Measurements from ENCODE around the gene LRRC53.

The LRRC53 gene, protein sequence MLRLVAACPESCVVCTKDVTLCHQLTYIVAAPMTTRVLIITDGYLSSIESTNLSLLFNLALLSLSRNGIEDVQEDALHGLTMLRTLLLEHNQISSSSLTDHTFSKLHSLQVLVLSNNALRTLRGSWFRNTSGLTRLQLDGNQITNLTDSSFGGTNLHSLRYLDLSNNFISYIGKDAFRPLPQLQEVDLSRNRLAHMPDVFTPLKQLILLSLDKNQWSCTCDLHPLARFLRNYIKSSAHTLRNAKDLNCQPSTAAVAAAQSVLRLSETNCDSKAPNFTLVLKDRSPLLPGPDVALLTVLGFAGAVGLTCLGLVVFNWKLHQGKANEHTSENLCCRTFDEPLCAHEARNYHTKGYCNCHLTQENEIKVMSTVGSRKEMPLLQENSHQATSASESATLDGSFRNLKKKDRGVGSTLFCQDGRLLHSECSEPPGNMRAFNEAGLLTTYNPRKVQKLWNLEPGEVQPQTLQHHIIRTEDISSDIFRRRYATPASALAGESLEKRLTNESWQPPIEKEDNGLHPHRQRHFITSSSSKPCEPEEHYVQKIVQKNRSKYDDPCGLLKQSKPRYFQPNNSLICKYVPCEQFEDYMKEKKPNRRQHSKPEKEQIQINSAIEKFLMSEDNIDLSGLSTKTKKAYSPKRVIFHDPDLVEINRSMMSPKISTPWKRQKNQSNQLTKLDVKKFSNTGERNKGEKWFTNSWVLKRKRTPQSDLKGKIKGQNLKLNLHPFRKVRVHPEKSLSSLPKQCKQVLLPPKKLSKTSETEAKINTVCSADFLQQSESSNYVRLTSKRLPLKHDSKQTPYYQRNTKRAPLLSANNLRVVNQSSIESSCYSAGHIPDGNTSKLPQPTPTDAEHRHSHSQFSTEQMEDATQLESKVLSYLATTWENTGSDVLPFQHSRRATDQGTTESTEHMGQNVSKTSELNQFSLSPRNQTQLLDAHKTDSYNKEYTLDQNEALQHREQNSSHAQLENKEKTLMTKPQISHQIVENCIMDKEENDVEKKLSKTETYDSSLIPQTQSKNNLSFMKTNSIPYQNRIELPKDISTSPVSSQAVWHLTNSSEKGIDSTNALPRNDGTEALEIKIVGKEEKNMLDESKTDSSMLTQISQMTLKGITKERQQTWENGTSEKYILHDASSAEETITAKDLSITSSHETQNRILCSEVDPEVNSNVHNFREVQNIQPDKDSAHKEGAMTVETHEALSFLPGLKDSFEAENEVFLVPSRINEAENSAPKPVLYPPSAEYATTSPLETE

DNA sequence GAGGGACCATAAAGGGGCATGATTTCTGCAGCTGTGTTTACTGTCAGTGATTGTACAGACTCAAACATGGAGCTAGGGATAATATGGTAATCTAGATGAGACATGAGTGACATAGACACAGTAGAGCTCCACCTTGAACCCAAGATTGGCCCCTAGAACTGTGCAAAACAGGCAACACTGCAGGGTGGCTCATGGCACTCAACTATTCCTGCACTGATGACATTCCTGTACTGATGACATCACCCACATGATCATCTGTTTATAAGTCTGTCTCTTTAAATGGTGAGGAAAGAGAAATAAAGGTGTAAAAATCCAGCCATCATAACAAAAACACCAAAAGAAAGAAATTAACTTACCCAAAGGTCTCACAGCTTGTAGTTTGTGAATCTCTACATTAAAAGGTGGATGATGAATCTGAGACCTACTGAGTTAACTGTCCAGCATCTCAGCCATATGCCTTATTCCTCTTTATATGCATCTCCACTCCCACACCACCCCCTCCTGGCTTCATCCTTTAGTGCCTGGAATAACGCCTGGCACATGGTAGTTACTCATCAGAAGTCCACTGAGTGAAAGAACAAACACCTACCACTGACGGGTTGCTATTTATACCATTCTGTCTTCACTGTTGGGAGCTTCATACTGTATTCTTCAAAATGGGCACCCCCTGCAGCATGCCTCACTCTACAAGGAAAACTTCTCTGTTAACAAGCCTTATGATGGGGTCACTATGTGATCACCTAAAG, at the start of gene LRRC53:
TSS of gene LRRC53 (minus strand) at position 442 of the 746 bp plus-strand sequence. CDS start 29,262 bp downstream, outside the sequence.
- DNase-seq (ENCODE audit: low read depth in 2 of 2) = no peak

DNA sequence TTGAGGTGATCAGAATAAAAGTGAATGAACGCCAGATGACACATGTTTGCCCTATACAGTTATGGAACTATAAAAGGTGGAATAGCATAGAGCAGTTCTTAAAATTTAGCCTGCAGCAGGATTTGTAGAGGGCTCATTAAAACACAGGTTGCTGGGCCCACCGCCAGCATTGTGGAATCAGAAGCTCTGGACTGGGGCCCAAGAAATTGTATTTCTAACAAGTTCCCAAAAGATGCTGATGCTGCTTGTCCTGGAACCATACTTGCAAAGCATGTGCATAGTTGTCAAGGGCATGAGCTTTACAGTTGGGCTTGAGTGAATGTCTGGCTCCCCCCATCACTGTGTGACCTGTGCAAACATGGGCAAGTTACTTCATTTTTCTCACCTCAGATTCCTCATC, 37.5 kb upstream of the LRRC53 start:
- no peak for DNase-seq (ENCODE audit: low read depth in 2 of 2)

DNA sequence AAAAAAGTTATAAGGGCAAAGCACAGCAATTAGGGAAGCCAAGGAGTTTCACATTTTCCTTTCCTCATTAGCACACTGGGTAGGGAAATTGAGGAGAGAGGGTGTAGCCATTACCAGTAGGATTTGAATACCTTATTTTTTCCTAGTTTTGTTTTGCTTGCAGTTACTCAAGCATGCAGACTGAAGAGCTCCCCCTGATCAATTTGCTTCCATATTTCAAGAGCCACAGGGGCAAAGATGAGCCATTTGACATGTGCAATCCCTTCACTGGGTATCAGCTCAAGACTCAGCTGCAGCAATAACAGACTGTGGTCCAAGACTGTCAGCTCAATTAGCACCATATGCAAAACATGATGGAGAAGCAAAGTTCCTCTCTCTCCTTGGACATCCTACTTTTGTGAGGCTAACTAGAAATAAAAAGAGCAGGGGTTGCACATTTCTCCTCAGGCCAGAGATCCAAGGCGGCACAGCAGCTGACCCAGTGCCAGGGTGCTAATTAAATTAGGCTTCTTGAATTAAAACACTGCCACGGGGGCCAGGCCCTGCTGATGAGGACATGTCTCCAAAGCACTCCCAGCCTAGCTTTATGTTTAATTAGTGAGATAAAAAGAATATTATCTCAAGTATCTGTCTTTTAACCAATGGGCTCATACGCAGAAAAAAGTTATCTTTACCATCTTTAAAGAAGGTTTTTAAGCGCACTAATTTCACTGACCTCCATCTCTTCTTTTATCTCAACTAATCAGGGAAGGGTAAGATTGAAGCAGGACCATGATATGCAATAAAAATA, 36.7 kb upstream of the LRRC53 start:
- DNase-seq (ENCODE audit: low read depth in 2 of 2) = no peak

DNA sequence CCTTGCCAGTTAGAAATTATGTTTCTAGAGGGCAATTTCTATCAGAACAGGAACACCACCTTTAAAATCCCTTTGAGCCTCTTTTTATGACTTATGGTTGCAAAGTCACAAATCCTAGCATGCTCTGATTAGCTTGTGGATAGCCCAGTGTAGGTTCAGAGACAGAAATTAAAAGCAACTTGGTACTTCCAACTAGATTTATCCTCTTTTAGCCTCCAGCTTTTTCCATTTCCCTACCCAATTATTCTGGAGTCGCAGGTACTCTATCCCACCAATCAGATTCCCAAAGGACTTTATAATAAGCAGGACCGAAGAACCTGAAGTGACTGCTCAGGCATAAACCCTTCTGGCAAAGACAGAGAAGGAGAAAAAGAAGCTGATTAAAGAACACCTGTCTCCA, 33.4 kb upstream of the LRRC53 start:
- DNase-seq (ENCODE audit: low read depth in 2 of 2) = no peak

DNA sequence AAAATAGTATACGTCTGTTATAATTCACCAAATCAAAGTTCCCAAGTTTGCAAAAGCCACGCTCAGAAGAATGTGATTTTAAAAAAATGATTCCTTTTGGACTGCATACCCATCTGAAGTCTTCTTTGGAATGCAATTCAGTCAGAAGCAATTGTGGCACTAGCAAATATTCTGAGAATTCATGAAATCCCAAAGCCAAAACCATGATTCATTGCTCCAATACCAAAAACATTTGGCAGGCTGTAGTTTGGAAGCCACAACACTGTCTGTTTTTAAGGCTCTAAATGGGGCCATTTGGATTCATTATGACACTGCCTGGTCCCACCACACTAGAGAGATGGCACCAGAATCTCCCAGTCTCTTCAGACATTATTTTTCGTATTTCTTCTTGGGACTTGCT, 21.8 kb upstream of the LRRC53 start:
- DNase-seq (ENCODE audit: low read depth in 2 of 2) = no peak

DNA sequence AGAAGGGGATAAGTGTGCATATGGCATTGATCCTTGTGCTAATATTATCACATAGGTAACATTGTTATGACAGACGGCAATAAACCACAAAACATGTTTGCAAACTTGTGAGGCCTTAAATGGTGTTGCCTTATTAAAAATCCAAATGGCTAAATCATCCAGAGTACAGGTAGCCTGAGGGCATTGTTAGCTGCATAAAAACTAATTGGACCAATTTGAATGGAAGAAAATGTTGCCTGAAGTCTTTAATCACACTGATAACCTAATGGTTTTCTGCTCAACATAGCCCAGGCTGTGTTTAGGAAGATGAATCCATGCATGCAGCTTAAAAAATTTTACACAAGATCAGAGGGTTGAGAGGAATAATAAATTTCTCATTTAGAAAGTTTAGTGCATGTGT, 19.4 kb upstream of the LRRC53 start:
- no peak for DNase-seq (ENCODE audit: low read depth in 2 of 2)

DNA sequence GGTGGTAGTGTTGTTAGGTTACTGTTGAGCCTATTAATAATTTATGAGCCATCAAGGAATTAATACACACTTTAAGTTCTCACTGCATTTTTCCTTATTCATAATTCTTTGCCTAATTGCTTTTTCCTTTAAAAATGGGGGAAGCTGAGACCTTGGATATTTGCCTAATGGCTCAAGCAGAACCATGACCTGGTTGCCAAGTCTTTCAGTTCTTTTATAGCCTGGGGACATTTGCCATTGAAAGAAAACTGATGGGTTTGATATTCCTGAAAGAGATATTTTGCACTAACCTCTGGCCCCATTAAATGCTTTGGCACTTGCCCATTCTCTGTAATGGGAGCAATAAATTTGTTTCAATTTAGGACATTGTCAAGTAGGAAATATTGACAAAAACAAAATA, 18.5 kb upstream of the LRRC53 start:
- DNase-seq (ENCODE audit: low read depth in 2 of 2) = no peak

DNA sequence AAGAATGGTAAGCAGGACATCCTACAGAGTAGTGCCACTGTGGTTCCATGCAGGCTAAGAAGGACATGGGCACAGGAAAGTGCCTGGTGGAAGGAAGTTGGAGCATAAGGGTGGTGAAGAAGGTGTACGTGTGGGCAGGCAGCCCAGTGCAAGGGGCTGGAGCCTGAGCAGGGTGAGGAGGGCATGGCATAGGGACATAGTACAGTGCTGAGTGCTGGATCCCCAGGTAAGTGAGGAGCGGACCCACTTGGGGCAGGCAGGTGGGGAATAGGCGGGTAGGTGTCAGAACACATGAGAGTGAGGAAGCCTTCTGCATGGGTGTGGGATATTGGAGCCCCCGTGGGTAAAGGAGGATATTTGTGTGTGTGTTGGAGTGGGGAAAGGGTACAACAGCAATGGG, 15.7 kb upstream of the LRRC53 start:
- DNase-seq (ENCODE audit: low read depth in 2 of 2) = no peak

DNA sequence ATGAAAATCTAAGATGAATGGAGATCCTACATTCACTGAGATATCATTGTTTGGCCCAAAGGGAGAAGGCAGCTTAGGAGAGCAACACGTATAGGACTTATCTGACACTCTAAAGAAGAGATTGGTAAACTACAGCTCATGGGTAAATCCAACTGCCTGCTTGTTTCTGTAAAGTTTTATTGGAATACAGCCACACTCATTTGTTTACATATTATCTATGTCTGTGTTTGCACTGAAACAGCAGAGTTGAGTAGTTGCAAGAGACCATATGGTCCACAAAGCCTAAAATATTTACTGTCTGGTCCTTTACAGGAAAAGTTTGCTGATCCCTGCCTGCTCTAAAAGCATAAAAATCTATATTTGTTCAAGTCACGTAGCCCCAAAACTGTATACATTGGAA, 14.3 kb upstream of the LRRC53 start:
- DNase-seq (ENCODE audit: low read depth in 2 of 2) = no peak

DNA sequence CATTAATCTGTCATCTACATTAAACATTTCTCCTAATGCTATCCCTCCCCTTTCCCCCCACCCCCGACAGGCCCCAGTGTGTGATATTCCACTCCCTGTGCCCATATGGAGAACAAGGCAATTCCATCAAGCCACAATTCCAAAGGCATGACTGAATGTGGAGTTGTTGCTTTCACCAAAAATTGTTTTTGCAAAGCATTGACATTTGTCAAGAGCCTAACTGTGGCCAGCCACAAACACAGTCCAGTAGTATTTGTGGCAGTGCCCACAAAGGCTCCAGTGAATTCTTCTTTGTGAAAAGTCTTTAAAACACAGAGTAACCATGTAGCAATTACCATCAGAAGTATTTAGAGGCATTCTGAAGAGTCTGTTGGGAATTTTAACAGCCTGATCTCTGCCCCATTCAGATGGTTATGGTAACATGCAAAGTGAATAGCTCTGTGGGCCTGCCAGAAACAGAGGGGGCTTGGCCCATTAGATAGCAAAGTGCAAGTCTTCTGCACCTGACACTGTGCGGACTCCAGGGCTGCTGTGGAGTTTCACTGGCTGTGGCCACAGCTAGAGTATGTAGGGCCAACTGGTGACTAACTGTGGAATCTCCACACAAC, 11.6 kb upstream of the LRRC53 start:
- DNase-seq (ENCODE audit: low read depth in 2 of 2) = no peak

DNA sequence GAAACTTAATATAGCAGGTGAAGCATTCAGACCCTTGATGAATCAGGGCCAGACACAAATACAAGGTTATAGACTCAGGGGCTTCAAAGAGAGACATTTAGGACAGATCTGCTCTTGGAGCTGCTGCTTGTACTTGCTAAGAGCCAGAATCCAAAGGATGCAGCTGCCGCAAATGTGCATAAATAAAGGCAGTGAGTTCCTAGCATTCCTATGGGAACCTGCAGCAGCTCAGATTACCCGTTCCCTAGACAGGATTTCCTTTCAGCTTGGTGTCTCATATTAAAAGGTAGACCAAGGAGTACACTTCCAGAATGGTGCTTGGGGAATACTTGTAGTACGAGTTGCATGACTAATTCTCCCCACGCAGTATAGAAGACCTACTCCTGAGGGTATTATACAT, 9.7 kb upstream of the LRRC53 start:
- no peak for DNase-seq (ENCODE audit: low read depth in 2 of 2)

DNA sequence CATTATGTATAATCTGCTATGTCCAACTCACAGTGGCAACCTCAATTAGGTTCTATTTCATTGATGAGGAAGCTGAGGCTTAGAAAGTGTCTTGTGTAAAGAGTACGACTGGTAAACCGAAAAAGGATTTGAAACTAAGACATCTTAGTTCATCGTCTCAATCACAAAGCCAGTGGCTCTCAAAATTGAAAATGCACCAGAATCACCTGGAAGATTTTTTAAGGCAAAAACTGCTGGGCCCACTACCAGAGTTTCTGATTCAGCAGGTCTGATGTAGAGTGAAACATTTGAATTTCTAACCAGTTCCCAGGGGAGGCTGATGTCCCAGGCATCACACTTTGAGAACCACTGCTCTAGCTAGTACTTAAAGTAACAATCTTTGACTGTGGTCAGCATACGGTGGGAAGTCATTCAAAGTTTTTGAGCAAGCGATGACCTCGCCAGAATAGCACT, 5.2 kb upstream of the LRRC53 start:
- no peak for DNase-seq (ENCODE audit: low read depth in 2 of 2)

DNA sequence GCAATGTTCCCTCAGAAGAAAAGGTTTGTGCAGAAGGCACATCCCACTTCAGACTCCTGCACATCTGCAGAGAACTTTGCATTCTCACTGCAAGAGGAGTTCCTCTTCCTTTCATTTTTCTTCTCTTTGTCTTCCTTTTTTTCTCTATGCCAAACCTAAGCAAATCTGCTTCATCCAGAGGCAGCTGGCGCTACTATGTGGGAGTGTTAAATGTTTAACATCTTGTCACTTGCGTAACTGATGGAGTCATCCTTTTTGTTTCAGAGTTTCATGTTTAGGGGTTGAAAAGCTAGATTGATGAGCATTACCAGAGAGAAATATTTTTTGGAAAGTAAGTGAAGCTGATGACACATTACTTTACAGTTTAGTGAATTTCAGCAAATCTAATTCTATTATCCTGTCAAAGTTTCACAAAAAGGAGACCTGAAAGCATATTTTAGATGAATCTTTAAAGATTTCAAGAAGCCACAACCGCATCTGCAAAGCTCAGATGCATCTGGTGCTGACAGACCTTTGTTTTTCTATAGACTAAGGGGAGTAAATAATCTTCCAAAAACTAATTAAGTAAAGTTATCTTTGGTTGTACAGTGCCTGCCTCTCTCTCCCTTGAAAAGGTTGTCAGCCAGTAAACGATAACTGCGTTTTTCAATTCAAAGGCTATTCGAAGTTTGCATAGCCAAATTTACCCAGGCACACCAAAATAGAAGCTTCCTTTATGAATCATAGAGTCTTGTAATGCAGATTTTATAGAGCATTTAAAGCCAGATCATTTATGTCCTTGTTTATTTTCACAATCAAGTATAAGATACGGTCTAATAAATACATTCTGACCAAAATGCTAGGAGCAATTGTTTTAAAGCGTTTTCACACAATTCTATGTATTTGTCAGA, 1.2 kb upstream of the LRRC53 start:
- DNase-seq (ENCODE audit: low read depth in 2 of 2) = no peak

DNA sequence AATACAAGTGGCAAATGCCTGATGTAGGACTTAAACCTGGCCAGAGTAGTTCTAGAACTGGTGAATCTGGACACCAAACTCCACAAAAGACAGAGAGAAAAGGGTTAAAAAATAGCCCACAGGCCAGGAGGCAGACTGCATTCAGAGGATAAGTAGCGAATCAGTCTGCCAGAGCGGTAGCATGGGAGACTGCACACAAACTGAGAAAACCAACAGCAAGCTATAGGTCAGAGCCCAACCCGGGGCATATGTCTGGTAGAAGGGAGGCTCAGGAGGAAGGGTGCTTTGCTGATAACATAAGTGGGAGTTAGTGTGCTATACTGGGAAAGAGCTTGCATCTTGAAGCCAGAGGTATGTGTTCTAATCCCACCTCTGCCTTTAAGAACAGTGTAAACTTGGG, 4.0 kb downstream of the LRRC53 start:
- DNase-seq (ENCODE audit: low read depth in 2 of 2) = no peak

DNA sequence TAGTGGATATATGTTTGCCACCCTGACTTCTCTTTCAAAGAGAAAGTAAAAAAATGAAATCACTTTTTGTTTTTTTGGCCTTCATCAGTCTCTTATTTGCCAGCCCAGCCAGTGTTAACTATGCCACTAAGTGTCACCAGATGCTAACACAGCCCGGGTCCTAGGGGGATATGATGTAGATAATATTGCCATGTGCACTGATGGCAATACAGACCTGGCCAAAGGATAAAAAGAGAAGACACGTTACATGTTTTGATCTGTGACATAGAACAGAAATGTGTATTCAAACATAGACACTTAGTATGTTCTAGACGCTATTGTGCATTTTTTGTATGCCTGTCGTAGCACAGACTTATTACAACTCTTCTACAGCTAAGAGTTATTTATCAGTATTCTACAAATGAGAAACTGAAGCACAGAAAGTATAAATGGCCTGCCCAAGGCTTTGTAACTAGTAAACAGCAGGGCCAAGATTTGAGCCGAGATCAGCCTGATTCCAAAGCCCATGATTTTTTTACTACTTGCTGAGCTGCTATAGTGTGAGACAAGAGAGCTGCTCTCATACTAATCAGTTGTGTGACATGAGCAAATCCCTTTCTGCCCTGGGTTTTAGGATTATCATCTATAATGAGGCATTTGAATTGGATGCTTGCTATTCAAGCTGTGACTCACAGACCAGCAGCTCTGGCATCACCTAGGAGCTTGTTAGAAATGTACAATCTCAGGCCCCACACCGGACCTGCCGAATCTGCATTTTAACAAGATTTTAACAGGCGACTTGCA, 6.3 kb downstream of the LRRC53 start:
- DNase-seq (ENCODE audit: low read depth in 2 of 2) = no peak

DNA sequence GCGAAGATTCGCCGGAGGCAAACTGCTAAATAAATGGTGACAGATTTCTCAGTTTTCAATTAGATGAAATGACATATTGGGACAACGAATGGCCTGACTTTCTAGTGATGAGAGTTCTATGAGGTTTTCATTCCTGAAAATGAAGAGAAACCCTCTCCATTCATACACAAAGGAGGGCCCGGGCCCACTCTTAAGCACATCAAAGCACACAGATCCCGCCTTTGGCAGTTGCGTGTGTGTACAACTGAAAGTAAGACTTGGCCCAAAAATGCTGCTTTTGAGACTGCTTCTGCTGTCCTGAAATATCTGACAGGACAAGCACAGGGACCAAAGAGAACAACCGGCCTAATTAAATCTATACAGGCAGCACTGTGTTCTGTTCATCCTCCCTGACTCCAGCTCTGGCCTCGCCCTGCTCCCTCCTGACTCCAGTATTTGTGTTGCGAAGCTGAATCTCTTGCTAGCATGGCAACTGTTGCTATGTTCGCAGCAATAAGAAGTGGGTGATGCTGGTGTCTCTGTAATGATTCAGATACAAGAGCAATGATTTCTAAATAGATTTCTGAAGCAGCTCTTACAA, 7.4 kb downstream of the LRRC53 start:
- no peak for DNase-seq (ENCODE audit: low read depth in 2 of 2)

DNA sequence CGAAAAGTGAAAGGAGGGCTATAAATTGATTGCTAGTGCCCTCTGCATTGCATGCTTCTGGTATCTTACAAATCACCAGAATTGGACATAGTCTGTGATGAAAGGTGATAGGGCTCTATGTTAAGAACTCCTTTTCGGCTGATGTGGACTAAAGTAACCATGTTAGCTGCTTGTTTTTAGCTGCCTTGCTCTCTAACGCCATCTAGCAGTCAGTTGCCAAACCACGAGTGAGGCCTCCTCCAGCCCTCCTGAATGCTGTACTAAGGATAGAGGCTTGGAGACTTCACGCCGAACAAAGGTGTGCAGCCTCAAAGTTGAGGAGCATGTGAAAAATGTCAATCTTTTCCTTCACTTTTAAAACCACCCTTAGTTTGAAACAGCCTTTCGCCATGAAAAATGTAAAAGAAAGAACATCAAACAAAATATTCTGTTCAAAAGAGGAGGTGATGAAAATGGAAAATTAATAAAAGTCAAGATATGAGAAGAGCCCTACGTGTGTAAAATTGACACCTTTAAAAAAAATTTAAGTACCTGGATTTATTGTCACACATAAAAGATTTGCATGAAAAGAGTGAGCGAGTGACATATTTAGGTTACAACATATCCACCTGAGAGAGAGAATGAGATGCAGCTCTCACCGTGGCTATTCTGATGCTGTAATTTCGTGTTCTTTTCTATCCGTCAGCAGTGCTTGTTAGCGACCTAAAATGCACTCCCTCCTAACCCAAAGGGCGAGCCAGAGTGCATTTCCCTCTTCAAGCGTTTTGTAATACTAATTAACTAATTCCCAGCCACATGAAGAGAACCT, 8.1 kb downstream of the LRRC53 start:
- DNase-seq (ENCODE audit: low read depth in 2 of 2) = peak in 1 of 2 donors; percentile 22

Measured in stimulated activated CD8-positive, alpha-beta memory T cell treated with anti-CD3 and anti-CD28 coated beads, Interleukin-2, amount 100 ng/mL, for 48 hours (primary cell).